ENCODE data around the gene KYAT1. TPM values are rescaled to one million over a fixed set of nuclear protein-coding genes. Genes with fewer than 3 reads are reported as not detected.

KYAT1 gene
- total and polyA plus RNA-seq, 2 of the 13 experiments (the other 11 are each of a cell fraction or from before 2014, with no cell fraction given), result 9.2 to 46.5 TPM

DNA sequence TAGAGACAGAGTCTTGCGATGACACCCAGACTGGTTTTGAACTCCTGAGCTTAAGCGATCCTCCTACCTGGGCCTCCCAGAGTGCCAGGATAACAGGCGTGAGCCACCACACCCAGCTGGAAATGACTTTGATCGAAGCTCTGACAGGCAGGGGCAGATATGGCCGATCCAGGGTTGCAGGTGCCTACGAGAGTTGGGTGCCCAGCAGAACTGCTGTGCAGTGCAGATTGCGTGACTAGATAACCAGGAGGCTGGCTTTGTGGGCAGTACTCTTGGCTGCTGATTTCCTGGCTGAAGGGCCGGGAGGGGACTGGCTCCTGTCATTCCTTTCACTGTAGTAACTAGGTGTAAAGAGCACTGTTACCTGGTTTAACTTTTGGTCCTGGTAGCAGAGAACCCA, 82.9 kb downstream of the KYAT1 start:
- intact Hi-C loops (cut with micrococcal nuclease; ENCODE audit: unreplicated experiment) (no loop called here), in situ Hi-C loops (cut with HindIII; ENCODE audit: extremely low pct_ligation_motif_present, low pct_unique_long_range_greater_than_20kb) (no loop called here)
- CTCF ChIA-PET (ENCODE audit: low intra/inter-chr PET ratio, low total read pairs), result no interaction called here
- no peak overlapping the region for H3K27ac ChIP-seq (ENCODE audit: extremely low read length, insufficient read depth, low read length)
- no peak overlapping the region for H3K4me3 ChIP-seq (replicated peaks in 1 of 3; ENCODE audit: insufficient read depth in 1 of 3, low read depth in 2 of 3, low read length in 3 of 3)
- WGBS (ENCODE audit: low lambda C conversion rate), result 97% methylated on average over 7 of the region's 8 CpGs
- ATAC-seq (no peak), FAIRE-seq (no peak), DNase-seq (ENCODE audit: low spot score) (no peak)
- no TSS peak for BruUV-seq (replicated peaks)
- H4K20me1 ChIP-seq (ENCODE audit: insufficient read depth, low read length), result no peaks in the 10 kb centered on the region
- H3K4me2 ChIP-seq (ENCODE audit: low read depth, low read length), result no peak overlapping the region
- no peaks in the 10 kb centered on the region for H3K79me2 ChIP-seq (ENCODE audit: insufficient read depth, low read length)
- no peaks in the 10 kb centered on the region for H3K27me3 ChIP-seq (ENCODE audit: control insufficient read depth in 1 of 2, insufficient read depth in 2 of 2, low read length in 2 of 2)
- H2AFZ ChIP-seq (ENCODE audit: low read length), result no peak overlapping the region
- H3K4me1 ChIP-seq (ENCODE audit: insufficient read depth, low read length), result no peaks in the 10 kb centered on the region
- H3K9ac ChIP-seq (ENCODE audit: insufficient read depth, low read depth, low read length), result no peak overlapping the region
- POLR2A ChIA-PET, result no interaction called here
- TF ChIP-seq, protein P1, sequence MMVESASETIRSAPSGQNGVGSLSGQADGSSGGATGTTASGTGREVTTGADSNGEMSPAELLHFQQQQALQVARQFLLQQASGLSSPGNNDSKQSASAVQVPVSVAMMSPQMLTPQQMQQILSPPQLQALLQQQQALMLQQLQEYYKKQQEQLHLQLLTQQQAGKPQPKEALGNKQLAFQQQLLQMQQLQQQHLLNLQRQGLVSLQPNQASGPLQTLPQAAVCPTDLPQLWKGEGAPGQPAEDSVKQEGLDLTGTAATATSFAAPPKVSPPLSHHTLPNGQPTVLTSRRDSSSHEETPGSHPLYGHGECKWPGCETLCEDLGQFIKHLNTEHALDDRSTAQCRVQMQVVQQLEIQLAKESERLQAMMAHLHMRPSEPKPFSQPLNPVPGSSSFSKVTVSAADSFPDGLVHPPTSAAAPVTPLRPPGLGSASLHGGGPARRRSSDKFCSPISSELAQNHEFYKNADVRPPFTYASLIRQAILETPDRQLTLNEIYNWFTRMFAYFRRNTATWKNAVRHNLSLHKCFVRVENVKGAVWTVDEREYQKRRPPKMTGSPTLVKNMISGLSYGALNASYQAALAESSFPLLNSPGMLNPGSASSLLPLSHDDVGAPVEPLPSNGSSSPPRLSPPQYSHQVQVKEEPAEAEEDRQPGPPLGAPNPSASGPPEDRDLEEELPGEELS (CRISPR knock-in tag; IDR thresholded peaks at IDR 0.05), result no peak
- TF ChIP-seq U2AF1 (optimal IDR thresholded peaks at IDR 0.05; ENCODE audit: low read depth, low read length) (no peak), FOXM1 (CRISPR knock-in tag; IDR thresholded peaks at IDR 0.05) (no peak), NR1H2 (CRISPR knock-in tag; IDR thresholded peaks at IDR 0.05; ENCODE audit: borderline replicate concordance, low read depth) (no peak)
- TF ChIP-seq, protein P2, sequence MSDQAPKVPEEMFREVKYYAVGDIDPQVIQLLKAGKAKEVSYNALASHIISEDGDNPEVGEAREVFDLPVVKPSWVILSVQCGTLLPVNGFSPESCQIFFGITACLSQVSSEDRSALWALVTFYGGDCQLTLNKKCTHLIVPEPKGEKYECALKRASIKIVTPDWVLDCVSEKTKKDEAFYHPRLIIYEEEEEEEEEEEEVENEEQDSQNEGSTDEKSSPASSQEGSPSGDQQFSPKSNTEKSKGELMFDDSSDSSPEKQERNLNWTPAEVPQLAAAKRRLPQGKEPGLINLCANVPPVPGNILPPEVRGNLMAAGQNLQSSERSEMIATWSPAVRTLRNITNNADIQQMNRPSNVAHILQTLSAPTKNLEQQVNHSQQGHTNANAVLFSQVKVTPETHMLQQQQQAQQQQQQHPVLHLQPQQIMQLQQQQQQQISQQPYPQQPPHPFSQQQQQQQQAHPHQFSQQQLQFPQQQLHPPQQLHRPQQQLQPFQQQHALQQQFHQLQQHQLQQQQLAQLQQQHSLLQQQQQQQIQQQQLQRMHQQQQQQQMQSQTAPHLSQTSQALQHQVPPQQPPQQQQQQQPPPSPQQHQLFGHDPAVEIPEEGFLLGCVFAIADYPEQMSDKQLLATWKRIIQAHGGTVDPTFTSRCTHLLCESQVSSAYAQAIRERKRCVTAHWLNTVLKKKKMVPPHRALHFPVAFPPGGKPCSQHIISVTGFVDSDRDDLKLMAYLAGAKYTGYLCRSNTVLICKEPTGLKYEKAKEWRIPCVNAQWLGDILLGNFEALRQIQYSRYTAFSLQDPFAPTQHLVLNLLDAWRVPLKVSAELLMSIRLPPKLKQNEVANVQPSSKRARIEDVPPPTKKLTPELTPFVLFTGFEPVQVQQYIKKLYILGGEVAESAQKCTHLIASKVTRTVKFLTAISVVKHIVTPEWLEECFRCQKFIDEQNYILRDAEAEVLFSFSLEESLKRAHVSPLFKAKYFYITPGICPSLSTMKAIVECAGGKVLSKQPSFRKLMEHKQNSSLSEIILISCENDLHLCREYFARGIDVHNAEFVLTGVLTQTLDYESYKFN (CRISPR knock-in tag; conservative IDR thresholded peaks at IDR 0.05), result no peak
- peaks cover 18 to 40% of the 10 kb centered on the region in 2 experiments for H3K36me3 ChIP-seq (replicated peaks in 1 of 2; ENCODE audit: control insufficient read depth in 1 of 2, insufficient read depth in 2 of 2, low read length in 2 of 2)
- no peaks in the 10 kb centered on the region for H3K9me3 ChIP-seq (ENCODE audit: low read length)
